ENCODE measurements around the gene CDK13. TPM values are rescaled to one million over a fixed set of nuclear protein-coding genes. Genes with fewer than 3 reads are reported as not detected.

CDK13 gene
- total and polyA plus RNA-seq, 3 experiments from 2014 or later, result 43.2 to 45.8 (median 43.9) TPM

DNA sequence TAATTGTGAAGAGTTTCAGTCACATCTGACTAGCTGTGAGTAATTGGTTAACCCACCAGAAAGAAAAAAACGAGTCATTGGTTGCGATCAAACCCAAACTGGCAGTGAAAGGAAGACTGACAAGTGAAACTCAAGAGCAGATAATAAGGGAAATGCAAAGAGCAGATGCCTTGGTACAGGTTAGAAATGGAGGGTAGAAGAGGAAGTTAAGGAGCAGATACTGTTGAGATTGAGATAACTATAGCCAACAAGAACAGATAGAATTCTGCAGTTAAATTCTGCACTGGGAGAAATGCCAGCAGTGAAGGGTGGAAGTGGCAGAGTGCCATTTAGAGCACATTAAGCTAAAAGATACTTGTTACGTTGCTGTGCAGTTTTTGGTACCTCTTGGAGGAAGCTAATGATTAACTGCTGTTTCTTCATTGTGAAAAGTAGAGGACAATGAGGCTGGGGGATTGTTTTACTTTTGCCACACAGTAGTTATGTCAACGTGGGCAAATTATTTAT lies 65.8 kb downstream of the CDK13 start:
- H3K36me3 ChIP-seq (ENCODE audit: insufficient read depth, low read length), result peaks cover 4% of the 10 kb centered on the region
- CTCF ChIA-PET, result interaction anchor here (1.3 kb wide), 1 partner anchor 9 kb away, joined by 3 read pairs; no protein-coding TSS in a partner anchor
- H3K27me3 Mint-ChIP-seq, result no peaks in the 10 kb centered on the region
- POLR2A ChIA-PET, result no interaction called here
- peaks cover 8 to 47% (median 9%) of the 10 kb centered on the region in 3 donors for H3K36me3 Mint-ChIP-seq
- peaks cover 20 to 39% (median 33%) of the 10 kb centered on the region in 3 donors for H3K4me1 Mint-ChIP-seq
- H3K4me3 Mint-ChIP-seq, result no peak overlapping the region
- DNase-seq, result no peak
- H3K4me3 ChIP-seq (ENCODE audit: low read length), result no peak overlapping the region
- H3K4me1 ChIP-seq (ENCODE audit: insufficient read depth, low read length), result no peaks in the 10 kb centered on the region
- H3K9me3 ChIP-seq (ENCODE audit: low read length), result no peaks in the 10 kb centered on the region
- no peaks in the 10 kb centered on the region for H3K27me3 ChIP-seq (ENCODE audit: insufficient read depth, low read length, poor library complexity, severe bottlenecking)
- peak overlapping the region in 5 of 8 donors; percentile 0 to 76 (median 5) for H3K27ac Mint-ChIP-seq
- H3K9me3 Mint-ChIP-seq, result no peaks in the 10 kb centered on the region
- H3K27ac ChIP-seq (ENCODE audit: low read depth, low read length), result no peak overlapping the region

DNA sequence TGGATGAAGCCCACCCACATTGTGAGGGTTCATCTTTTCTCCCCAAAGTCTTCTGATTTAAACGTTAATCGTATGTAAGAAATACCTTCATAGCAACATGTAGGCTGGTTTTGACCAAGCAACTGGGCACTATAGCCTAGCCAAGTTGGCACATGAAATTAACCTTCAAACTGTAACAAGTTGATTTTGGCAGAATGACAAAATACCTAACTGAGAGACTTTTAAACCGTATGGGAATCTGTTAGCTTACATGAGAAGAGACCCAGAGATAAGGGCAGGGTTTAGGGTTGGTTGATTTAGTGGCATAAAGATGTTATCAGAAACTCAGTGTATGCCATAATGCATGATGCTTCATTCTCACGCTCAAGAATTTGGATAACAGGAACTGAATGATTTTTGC lies 69.5 kb downstream of the CDK13 start:
- Mint-ChIP-seq H3K4me1 (peaks cover 22 to 42% (median 27%) of the 10 kb centered on the region in 3 donors), H3K27me3 (no peaks in the 10 kb centered on the region), H3K9me3 (no peaks in the 10 kb centered on the region), H3K27ac (no peak overlapping the region), H3K4me3 (no peak overlapping the region), H3K36me3 (peaks cover 8 to 47% (median 9%) of the 10 kb centered on the region in 3 donors)
- Histone ChIP-seq H3K27ac (ENCODE audit: low read depth, low read length) (no peak overlapping the region), H3K36me3 (ENCODE audit: insufficient read depth, low read length) (peaks cover 4% of the 10 kb centered on the region), H3K4me1 (ENCODE audit: insufficient read depth, low read length) (no peaks in the 10 kb centered on the region), H3K4me3 (ENCODE audit: low read length) (no peak overlapping the region), H3K9me3 (ENCODE audit: low read length) (no peaks in the 10 kb centered on the region), H3K27me3 (ENCODE audit: insufficient read depth, low read length, poor library complexity, severe bottlenecking) (no peaks in the 10 kb centered on the region)
- CTCF ChIA-PET, result interaction anchor here (1.1 kb wide), 1 partner anchor 63 kb away, joined by 3 read pairs; no protein-coding TSS in a partner anchor
- DNase-seq, result no peak
- POLR2A ChIA-PET, result no interaction called here

DNA sequence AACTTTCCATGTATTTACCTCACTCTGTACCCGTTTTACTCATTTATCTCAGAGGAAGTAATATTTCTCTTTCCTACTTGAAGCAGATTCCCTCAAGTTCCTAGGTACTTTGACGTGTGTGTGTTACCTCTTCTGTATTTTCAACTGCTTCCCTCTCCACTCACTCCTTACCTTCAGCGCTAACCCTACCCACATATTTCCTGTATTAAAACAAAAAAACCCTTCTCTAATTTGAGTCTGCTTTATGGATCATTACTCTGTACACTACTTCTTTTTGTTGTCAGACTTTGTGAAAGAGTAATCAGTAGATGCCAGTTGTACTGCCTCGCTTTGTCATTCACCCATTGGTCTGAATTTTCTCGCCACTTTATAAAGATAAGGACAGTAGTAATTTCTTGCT lies 74.0 kb downstream of the CDK13 start:
- Mint-ChIP-seq H3K36me3 (peaks cover 0 to 48% (median 6%) of the 10 kb centered on the region in 3 donors), H3K27me3 (no peaks in the 10 kb centered on the region)
- CTCF ChIA-PET, result interaction anchor here (1.0 kb wide), 1 partner anchor 8 kb away, joined by 3 read pairs; no protein-coding TSS in a partner anchor

DNA sequence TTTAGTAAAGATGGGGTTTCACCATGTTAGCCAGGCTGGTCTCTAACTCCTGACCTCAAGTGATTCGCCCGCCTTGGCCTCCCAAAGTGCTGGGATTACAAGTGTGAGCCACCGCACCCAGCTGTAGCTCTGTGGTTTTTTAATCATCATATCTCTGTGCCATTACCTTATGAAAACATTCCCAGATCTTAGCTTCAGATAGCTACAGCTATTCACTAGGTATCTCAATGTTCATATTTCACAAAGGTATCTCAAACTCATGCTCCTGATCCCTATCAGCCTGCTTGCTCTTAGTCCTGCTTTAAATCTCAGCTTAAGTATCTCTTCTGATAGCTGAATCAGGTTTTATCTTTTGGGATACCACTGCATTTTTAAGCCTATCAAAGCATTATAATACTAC lies 74.8 kb downstream of the CDK13 start:
- Histone ChIP-seq H3K4me3 (ENCODE audit: low read length) (no peak overlapping the region), H3K4me1 (ENCODE audit: insufficient read depth, low read length) (no peaks in the 10 kb centered on the region), H3K9me3 (ENCODE audit: low read length) (no peaks in the 10 kb centered on the region), H3K27me3 (ENCODE audit: insufficient read depth, low read length, poor library complexity, severe bottlenecking) (no peaks in the 10 kb centered on the region), H3K27ac (ENCODE audit: low read depth, low read length) (no peak overlapping the region), H3K36me3 (ENCODE audit: insufficient read depth, low read length) (no peaks in the 10 kb centered on the region)
- ChIA-PET CTCF (interaction anchor here (1.0 kb wide), 1 partner anchor 9 kb away, joined by 3 read pairs; no protein-coding TSS in a partner anchor), POLR2A (no interaction called here)
- peaks cover 10 to 33% (median 19%) of the 10 kb centered on the region in 3 donors for H3K4me1 Mint-ChIP-seq
- no peaks in the 10 kb centered on the region for H3K9me3 Mint-ChIP-seq
- peaks cover 0 to 43% (median 6%) of the 10 kb centered on the region in 3 donors for H3K36me3 Mint-ChIP-seq
- DNase-seq, result no peak
- H3K4me3 Mint-ChIP-seq, result no peak overlapping the region
- H3K27me3 Mint-ChIP-seq, result no peaks in the 10 kb centered on the region
- peak overlapping the region in 1 of 8 donors; percentile 17 for H3K27ac Mint-ChIP-seq

More for the DNA sequence above, 74.0 kb downstream of the CDK13 start:
- no peak overlapping the region for H3K27ac ChIP-seq (ENCODE audit: low read depth, low read length)
- H3K9me3 Mint-ChIP-seq, result no peaks in the 10 kb centered on the region
- no peak overlapping the region for H3K4me3 ChIP-seq (ENCODE audit: low read length)
- DNase-seq, result no peak
- no peaks in the 10 kb centered on the region for H3K9me3 ChIP-seq (ENCODE audit: low read length)
- H3K36me3 ChIP-seq (ENCODE audit: insufficient read depth, low read length), result no peaks in the 10 kb centered on the region
- H3K4me1 Mint-ChIP-seq, result peaks cover 10 to 32% (median 18%) of the 10 kb centered on the region in 3 donors
- H3K27ac Mint-ChIP-seq, result peak overlapping the region in 5 of 8 donors; percentile 29 to 86 (median 52)
- H3K4me3 Mint-ChIP-seq, result no peak overlapping the region
- H3K4me1 ChIP-seq (ENCODE audit: insufficient read depth, low read length), result no peaks in the 10 kb centered on the region
- H3K27me3 ChIP-seq (ENCODE audit: insufficient read depth, low read length, poor library complexity, severe bottlenecking), result no peaks in the 10 kb centered on the region
- POLR2A ChIA-PET, result interaction anchor here (0.6 to 0.7 kb wide), 2 partner anchors 76 to 94 kb away, joined by 3 to 4 read pairs; no protein-coding TSS in a partner anchor

DNA sequence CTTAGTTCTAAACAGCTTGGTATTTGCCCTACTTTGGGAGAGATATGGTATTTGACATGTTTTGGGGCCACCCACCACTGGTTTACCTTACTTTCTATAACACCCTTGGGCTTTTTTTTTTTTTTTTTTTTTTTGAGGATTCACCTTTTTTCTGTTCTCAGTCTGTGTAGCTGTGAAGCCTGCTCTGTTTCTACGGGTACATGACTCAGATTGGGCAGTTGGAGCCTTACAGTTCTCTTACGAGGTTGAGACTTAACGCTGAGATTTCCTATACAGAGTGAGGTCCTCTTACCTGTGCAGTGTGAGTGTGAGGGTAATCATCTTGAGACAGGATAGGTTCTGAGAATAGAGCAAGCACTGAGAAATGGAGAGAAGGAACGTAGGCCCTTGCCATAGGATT lies 77.5 kb downstream of the CDK13 start:
- Mint-ChIP-seq H3K4me1 (peaks cover 18 to 38% (median 29%) of the 10 kb centered on the region in 3 donors), H3K4me3 (no peak overlapping the region), H3K36me3 (peaks cover 0 to 54% (median 8%) of the 10 kb centered on the region in 3 donors), H3K27me3 (no peaks in the 10 kb centered on the region), H3K9me3 (no peaks in the 10 kb centered on the region), H3K27ac (peak overlapping the region in 2 of 8 donors; percentile 15 to 76)
- H3K27me3 ChIP-seq (ENCODE audit: insufficient read depth, low read length, poor library complexity, severe bottlenecking), result no peaks in the 10 kb centered on the region
- ChIA-PET POLR2A (interaction anchor here (0.6 kb wide), 1 partner anchor 1771 kb away, joined by 4 read pairs; no protein-coding TSS in a partner anchor), CTCF (interaction anchor here (1.2 to 1.3 kb wide), 2 partner anchors 20 to 25 kb away, joined by 4 to 6 read pairs; no protein-coding TSS in a partner anchor)
- no peak for DNase-seq
- H3K9me3 ChIP-seq (ENCODE audit: low read length), result no peaks in the 10 kb centered on the region
- no peaks in the 10 kb centered on the region for H3K4me1 ChIP-seq (ENCODE audit: insufficient read depth, low read length)
- no peak overlapping the region for H3K4me3 ChIP-seq (ENCODE audit: low read length)
- H3K36me3 ChIP-seq (ENCODE audit: insufficient read depth, low read length), result no peaks in the 10 kb centered on the region
- H3K27ac ChIP-seq (ENCODE audit: low read depth, low read length), result no peak overlapping the region

DNA sequence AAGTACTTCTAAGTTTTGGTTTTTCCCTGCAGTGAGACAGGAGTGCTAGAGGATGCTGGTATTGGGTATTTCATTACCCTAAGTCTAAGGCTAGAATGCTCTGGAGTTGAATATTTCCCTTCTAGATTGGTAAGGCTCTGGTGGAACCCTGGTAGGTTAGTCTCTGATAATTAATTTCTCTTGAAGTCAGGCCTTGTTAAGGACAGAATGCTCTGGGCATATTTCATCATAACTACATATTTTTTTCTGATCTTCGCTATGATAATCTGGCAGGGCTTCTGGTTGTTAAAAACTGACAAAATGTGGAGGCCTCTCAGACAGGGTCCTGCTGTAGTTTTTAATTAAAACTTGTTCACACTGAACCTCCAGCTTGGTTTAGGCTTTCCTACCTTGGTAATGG lies 83.8 kb downstream of the CDK13 start:
- Mint-ChIP-seq H3K4me1 (peaks cover 41 to 60% (median 52%) of the 10 kb centered on the region in 3 donors), H3K36me3 (peaks cover 3 to 47% (median 15%) of the 10 kb centered on the region in 3 donors), H3K9me3 (no peaks in the 10 kb centered on the region), H3K27me3 (no peaks in the 10 kb centered on the region), H3K27ac (peak overlapping the region in 6 of 8 donors; percentile 5 to 75 (median 42)), H3K4me3 (no peak overlapping the region)
- peaks cover 10% of the 10 kb centered on the region for H3K4me1 ChIP-seq (ENCODE audit: insufficient read depth, low read length)
- H3K27ac ChIP-seq (ENCODE audit: low read depth, low read length), result no peak overlapping the region
- no peaks in the 10 kb centered on the region for H3K9me3 ChIP-seq (ENCODE audit: low read length)
- H3K36me3 ChIP-seq (ENCODE audit: insufficient read depth, low read length), result no peaks in the 10 kb centered on the region
- ChIA-PET CTCF (no interaction called here), POLR2A (no interaction called here)
- no peak for DNase-seq
- no peak overlapping the region for H3K4me3 ChIP-seq (ENCODE audit: low read length)
- no peaks in the 10 kb centered on the region for H3K27me3 ChIP-seq (ENCODE audit: insufficient read depth, low read length, poor library complexity, severe bottlenecking)

DNA sequence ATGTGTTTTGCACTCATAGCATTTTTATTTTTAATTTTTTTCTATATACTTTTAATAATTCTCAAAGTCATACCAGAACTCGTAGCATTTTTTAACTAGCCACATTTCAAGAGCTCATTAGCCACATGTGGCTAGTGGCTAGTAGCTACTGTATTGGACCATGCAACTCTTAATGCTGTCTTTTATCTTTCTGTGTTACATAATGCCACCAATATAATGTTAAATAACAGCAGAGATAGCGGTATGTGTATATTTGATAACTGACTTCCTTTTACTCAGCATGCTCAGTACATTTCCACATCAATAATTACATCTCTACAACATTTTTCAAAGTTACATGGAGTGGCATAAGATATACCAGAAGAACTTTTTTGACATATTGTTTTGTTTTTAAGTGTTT lies 91.4 kb downstream of the CDK13 start:
- no peaks in the 10 kb centered on the region for H3K9me3 Mint-ChIP-seq
- no peaks in the 10 kb centered on the region for H3K4me1 ChIP-seq (ENCODE audit: insufficient read depth, low read length)
- H3K27ac Mint-ChIP-seq, result no peak overlapping the region
- H3K4me1 Mint-ChIP-seq, result peaks cover 15 to 35% (median 25%) of the 10 kb centered on the region in 3 donors
- POLR2A ChIA-PET, result no interaction called here
- no peak overlapping the region for H3K27ac ChIP-seq (ENCODE audit: low read depth, low read length)
- no peak overlapping the region for H3K4me3 Mint-ChIP-seq
- no peaks in the 10 kb centered on the region for H3K27me3 ChIP-seq (ENCODE audit: insufficient read depth, low read length, poor library complexity, severe bottlenecking)
- CTCF ChIA-PET, result interaction anchor here (2.9 kb wide), 1 partner anchor 11 kb away, joined by 14 read pairs; no protein-coding TSS in a partner anchor
- no peak overlapping the region for H3K4me3 ChIP-seq (ENCODE audit: low read length)
- peaks cover 3 to 38% (median 6%) of the 10 kb centered on the region in 3 donors for H3K36me3 Mint-ChIP-seq
- peaks cover 2% of the 10 kb centered on the region for H3K36me3 ChIP-seq (ENCODE audit: insufficient read depth, low read length)
- no peak for DNase-seq
- no peaks in the 10 kb centered on the region for H3K9me3 ChIP-seq (ENCODE audit: low read length)
- no peaks in the 10 kb centered on the region for H3K27me3 Mint-ChIP-seq

DNA sequence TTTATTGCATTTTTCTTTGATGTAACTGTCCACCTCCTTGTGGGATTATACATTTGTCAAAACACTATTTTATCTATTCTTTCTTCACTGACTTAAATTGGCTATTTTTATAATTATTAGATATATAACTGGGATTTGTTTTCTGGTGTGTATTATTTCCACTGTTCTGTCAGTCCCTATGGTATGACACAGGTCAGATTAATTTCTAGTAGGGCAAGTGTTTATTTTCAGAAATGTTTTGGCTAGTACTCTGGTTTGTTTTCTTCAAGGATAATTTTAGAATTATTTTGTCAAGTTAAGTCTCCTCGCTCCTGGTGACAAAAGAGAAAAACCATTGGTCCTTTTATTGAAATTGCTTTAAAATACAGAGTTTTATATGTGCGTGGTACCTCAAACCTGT lies 93.1 kb downstream of the CDK13 start:
- H3K4me3 ChIP-seq (ENCODE audit: low read length), result no peak overlapping the region
- Mint-ChIP-seq H3K36me3 (peaks cover 0 to 33% (median 3%) of the 10 kb centered on the region in 3 donors), H3K4me3 (no peak overlapping the region), H3K4me1 (peaks cover 6 to 23% (median 12%) of the 10 kb centered on the region in 3 donors), H3K27me3 (no peaks in the 10 kb centered on the region), H3K27ac (peak overlapping the region in 2 of 8 donors; percentile 19 to 32), H3K9me3 (no peaks in the 10 kb centered on the region)
- POLR2A ChIA-PET, result no interaction called here
- CTCF ChIA-PET, result interaction anchor here (1.8 to 2.9 kb wide), 2 partner anchors 9 to 147 kb away, joined by 4 to 14 read pairs; no protein-coding TSS in a partner anchor
- no peaks in the 10 kb centered on the region for H3K9me3 ChIP-seq (ENCODE audit: low read length)
- H3K36me3 ChIP-seq (ENCODE audit: insufficient read depth, low read length), result peaks cover 5% of the 10 kb centered on the region
- DNase-seq, result no peak
- H3K27me3 ChIP-seq (ENCODE audit: insufficient read depth, low read length, poor library complexity, severe bottlenecking), result no peaks in the 10 kb centered on the region
- no peaks in the 10 kb centered on the region for H3K4me1 ChIP-seq (ENCODE audit: insufficient read depth, low read length)
- H3K27ac ChIP-seq (ENCODE audit: low read depth, low read length), result no peak overlapping the region

Measured in CD8-positive, alpha-beta memory T cell (primary cell).